ENCODE results near the gene MKLN1.

DNA sequence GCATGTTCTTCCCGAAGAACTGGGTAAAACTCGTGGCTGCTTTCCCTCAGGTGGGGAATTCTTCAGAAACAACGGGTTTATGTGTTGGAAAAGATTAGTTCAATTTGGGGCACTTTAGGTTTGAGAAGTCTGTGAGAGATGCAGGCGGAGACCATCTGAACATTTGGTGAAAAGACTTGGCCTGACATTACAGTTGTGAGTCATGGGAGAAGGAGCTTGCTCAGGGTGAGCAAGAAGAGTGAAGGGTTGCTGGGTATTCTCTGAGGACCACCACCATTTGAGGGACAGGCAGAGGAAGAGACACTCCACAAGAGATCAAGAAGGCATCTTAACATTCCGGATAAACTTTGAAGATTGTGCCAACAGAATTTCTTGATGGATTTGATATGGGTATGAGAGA, 140.1 kb downstream of the MKLN1 start:
- TF ChIP-seq POLR2AphosphoS5 (IDR thresholded peaks at IDR 0.05; ENCODE audit: low read depth, low read length) (no peak), POLR2A (IDR thresholded peaks at IDR 0.05; ENCODE audit: low read depth, low read length) (no peak), TAF1 (IDR thresholded peaks at IDR 0.05; ENCODE audit: borderline replicate concordance, low read depth, low read length) (no peak)

Data from GM12892 (cell line).